Natural killer cell (primary cell): ENCODE results near the gene TMEM125. TPM values are rescaled to one million over a fixed set of nuclear protein-coding genes. Genes with fewer than 3 reads are reported as not detected.

Experiments
- ATAC-seq, 3 donors: fragments of 150-1000 bp in 2 of 3; fragments of 200-7000 bp in 1 of 3; cut with Tn5 transposase; 1 replicate in 1 of 3; 2 replicates in 2 of 3; pipeline ENCODE4 v1.10.0; 2021; ENCODE audit warnings: mild to moderate bottlenecking in 2 of 3, moderate library complexity in 2 of 3
- DNase-seq, 2 donors: peaks; one replicate each; pipeline versions ENCODE4 v3.0.0 to v3.0.0-alpha.2; 2013 to 2021; ENCODE audit warnings: mixed read lengths in 1 of 2
- H3K27ac ChIP-seq: one replicate; pipeline ENCODE4 v1.5.1; 2013; ENCODE audit warnings: mild to moderate bottlenecking, low read length
- H3K27me3 ChIP-seq: one replicate; pipeline ENCODE4 v1.6.1; 2013; ENCODE audit warnings: low read length; ENCODE audit not compliant: control insufficient read depth, insufficient read depth
- H3K36me3 ChIP-seq: one replicate; pipeline ENCODE4 v1.6.1; 2013; ENCODE audit warnings: low read length; ENCODE audit not compliant: control insufficient read depth, insufficient read depth
- H3K4me1 ChIP-seq: one replicate; pipeline ENCODE4 v1.6.1; 2013; ENCODE audit warnings: low read length; ENCODE audit not compliant: control insufficient read depth, insufficient read depth
- H3K4me3 ChIP-seq: one replicate; pipeline ENCODE4 v1.5.1; 2013; ENCODE audit warnings: low read length
- H3K9me3 ChIP-seq: one replicate; pipeline ENCODE4 v1.6.1; 2013; ENCODE audit warnings: low read length; ENCODE audit not compliant: control insufficient read depth, insufficient read depth
- H3K27ac Mint-ChIP-seq, 2 donors: one replicate each; pipeline ENCODE4 v1.8.0; 2022; ENCODE audit warnings: mild to moderate bottlenecking in 2 of 2, mixed read lengths in 2 of 2, moderate library complexity in 1 of 2
- H3K27me3 Mint-ChIP-seq, 2 donors: one replicate each; pipeline ENCODE4 v1.8.0; 2022; ENCODE audit warnings: low read depth in 2 of 2, mixed read lengths in 2 of 2
- H3K36me3 Mint-ChIP-seq: one replicate; pipeline ENCODE4 v1.8.0; 2022; ENCODE audit warnings: mixed read lengths
- H3K4me1 Mint-ChIP-seq, 2 donors: one replicate each; pipeline ENCODE4 v1.8.0; 2022; ENCODE audit warnings: mixed read lengths in 2 of 2
- H3K4me3 Mint-ChIP-seq: one replicate; pipeline ENCODE4 v1.8.0; 2022; ENCODE audit warnings: mild to moderate bottlenecking, moderate library complexity, mixed read lengths
- H3K9me3 Mint-ChIP-seq, 2 donors: one replicate each; pipeline ENCODE4 v1.8.0; 2022; ENCODE audit warnings: mixed read lengths in 2 of 2
- CTCF ChIP-seq: fragments of 200-600 bp; IDR thresholded peaks from one replicate; pipeline ENCODE4 v1.8.0; 2022; ENCODE audit warnings: antibody characterized with exemption
- WGBS: methylation state at CpG from one replicate; pipeline ENCODE4 v1.1.7; 2013; ENCODE audit warnings: missing lambda C conversion rate; ENCODE audit not compliant: insufficient coverage; 5-methylcytosine and 5-hydroxymethylcytosine counted together
- intact Hi-C: fragments of 100-400 bp; cut with micrococcal nuclease; formaldehyde crosslinking; loops from one replicate; pipeline ENCODE4 v1.14.2; 2022
- total RNA-seq, 4 donors: library from RNA; stranded (reverse); fragments of 120-200 nt in 1 of 4; gene quantifications; one replicate each; pipeline versions ENCODE4 v1.2.3 to v1.2.4, GENCODE V29; 2013 to 2022

Gene TMEM125
- total RNA-seq, 3 donors from 2014 or later (not counting 1 experiment from before 2014, with no cell fraction given), result not detected

- H3K27ac ChIP-seq, result no peak overlapping the region
- TF ChIP-seq CTCF, result no peak
- ATAC-seq (no peak), DNase-seq (no peak)
- H3K36me3 Mint-ChIP-seq, result no peaks in the 10 kb centered on the region
- H3K9me3 ChIP-seq, result no peaks in the 10 kb centered on the region
- no peak overlapping the region for H3K4me3 Mint-ChIP-seq
- no peak overlapping the region for H3K4me3 ChIP-seq
- no peak overlapping the region for H3K27ac Mint-ChIP-seq
- no CpG with 5 or more reads among the region's 5 CpGs for WGBS
- H3K4me1 ChIP-seq, result no peaks in the 10 kb centered on the region
- intact Hi-C loops, result no loop called here
- H3K9me3 Mint-ChIP-seq, result no peaks in the 10 kb centered on the region
- no peaks in the 10 kb centered on the region for H3K27me3 Mint-ChIP-seq
- H3K36me3 ChIP-seq, result no peaks in the 10 kb centered on the region
- H3K27me3 ChIP-seq, result no peaks in the 10 kb centered on the region
- H3K4me1 Mint-ChIP-seq, result peaks cover 3 to 15% of the 10 kb centered on the region in 2 donors
These were observed 49.5 kb downstream of the TMEM125 start for GRCh38 chr1:43319288-43319687.

DNA sequence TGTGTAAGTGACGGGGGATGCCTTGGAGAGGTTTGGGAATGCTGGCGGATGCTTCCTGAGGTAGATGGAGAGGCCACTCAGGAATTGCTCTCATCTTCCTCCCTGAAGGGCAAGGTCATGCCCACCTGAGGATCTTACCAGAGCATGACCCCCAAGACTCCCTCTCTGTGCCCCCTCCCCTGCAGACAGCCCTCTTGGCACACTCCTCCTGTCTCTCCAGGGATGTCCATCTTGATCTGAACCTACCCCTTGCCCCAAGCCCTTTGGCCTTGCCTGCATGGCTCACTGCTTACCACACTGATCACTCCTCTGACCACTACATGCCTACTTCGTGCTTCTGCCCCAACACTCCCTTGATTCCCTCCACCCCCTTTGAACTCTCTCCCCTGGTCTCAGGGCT, 50.0 kb downstream of the TMEM125 start:
- DNase-seq (no peak), ATAC-seq (no peak)
- Histone ChIP-seq H3K27ac (no peak overlapping the region), H3K9me3 (no peaks in the 10 kb centered on the region), H3K36me3 (no peaks in the 10 kb centered on the region), H3K27me3 (no peaks in the 10 kb centered on the region), H3K4me1 (no peaks in the 10 kb centered on the region), H3K4me3 (no peak overlapping the region)
- no peak overlapping the region for H3K27ac Mint-ChIP-seq
- H3K36me3 Mint-ChIP-seq, result peaks cover 4% of the 10 kb centered on the region
- intact Hi-C loops, result no loop called here
- H3K4me1 Mint-ChIP-seq, result peaks cover 8 to 20% of the 10 kb centered on the region in 2 donors
- TF ChIP-seq CTCF, result no peak
- H3K9me3 Mint-ChIP-seq, result no peaks in the 10 kb centered on the region
- H3K4me3 Mint-ChIP-seq, result no peak overlapping the region
- WGBS, result 87% methylated on average over 2 of the region's 3 CpGs
- H3K27me3 Mint-ChIP-seq, result no peaks in the 10 kb centered on the region

DNA sequence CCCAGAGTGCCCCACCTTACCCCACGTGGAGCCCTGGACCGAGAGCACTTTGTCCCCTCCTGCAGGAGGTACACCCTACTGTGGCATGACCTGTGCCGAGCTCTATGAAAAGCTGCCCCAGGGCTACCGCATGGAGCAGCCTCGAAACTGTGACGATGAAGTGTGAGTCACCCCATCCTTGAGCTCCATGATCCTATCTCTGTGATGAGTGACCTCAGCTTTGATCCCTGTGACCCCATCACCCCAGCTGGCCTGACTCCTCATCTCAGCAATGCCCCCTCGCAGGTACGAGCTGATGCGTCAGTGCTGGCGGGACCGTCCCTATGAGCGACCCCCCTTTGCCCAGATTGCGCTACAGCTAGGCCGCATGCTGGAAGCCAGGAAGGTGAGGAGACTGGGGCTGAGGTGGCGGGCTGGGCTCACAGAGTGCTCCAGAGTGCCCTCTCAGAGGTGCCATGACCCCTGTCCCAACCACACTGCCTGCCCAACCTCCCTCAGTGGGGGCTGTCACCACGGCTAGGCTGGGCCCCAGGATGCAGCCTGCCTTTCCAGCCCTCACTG, 51.6 kb downstream of the TMEM125 start:
- WGBS, result 96% methylated on average over 16 of the region's 16 CpGs
- Histone ChIP-seq H3K4me3 (no peak overlapping the region), H3K9me3 (peaks cover 4% of the 10 kb centered on the region), H3K4me1 (no peaks in the 10 kb centered on the region), H3K36me3 (no peaks in the 10 kb centered on the region), H3K27ac (no peak overlapping the region), H3K27me3 (no peaks in the 10 kb centered on the region)
- Mint-ChIP-seq H3K27ac (no peak overlapping the region), H3K9me3 (no peaks in the 10 kb centered on the region), H3K4me1 (peaks cover 9 to 21% of the 10 kb centered on the region in 2 donors), H3K36me3 (peaks cover 11% of the 10 kb centered on the region), H3K4me3 (no peak overlapping the region), H3K27me3 (no peaks in the 10 kb centered on the region)
- TF ChIP-seq CTCF, result no peak
- ATAC-seq (no peak), DNase-seq (no peak)
- intact Hi-C loops, result no loop called here

GRCh38 chr1:43322506-43322905, 52.7 kb downstream of the TMEM125 start:
- Histone ChIP-seq H3K9me3 (peaks cover 4% of the 10 kb centered on the region), H3K27ac (no peak overlapping the region), H3K27me3 (no peaks in the 10 kb centered on the region), H3K4me1 (no peaks in the 10 kb centered on the region), H3K4me3 (no peak overlapping the region), H3K36me3 (no peaks in the 10 kb centered on the region)
- H3K36me3 Mint-ChIP-seq, result peaks cover 11% of the 10 kb centered on the region
- WGBS, result 86% methylated on average over 5 of the region's 5 CpGs
- H3K27me3 Mint-ChIP-seq, result no peaks in the 10 kb centered on the region
- no peak overlapping the region for H3K27ac Mint-ChIP-seq
- peaks cover 9 to 15% of the 10 kb centered on the region in 2 donors for H3K4me1 Mint-ChIP-seq
- no peak overlapping the region for H3K4me3 Mint-ChIP-seq
- TF ChIP-seq CTCF, result no peak
- DNase-seq (no peak), ATAC-seq (no peak)
- intact Hi-C loops, result no loop called here
- no peaks in the 10 kb centered on the region for H3K9me3 Mint-ChIP-seq
